ENCODE measurements around the gene C12orf75.
A peak's percentile ranks its signal among the peaks of the same experiment; 100 is the strongest.
"Not testable (repeated sequence)": the region's sequence is repeated elsewhere in the genome, so short reads cannot be mapped to it uniquely, and the experiment has no call there.

C12orf75 gene
- total RNA-seq = 2.8 to 7.7 (median 7.0) reads per million in 3 experiments

- DNase-seq = peak; percentile 82
Measured at GRCh38 chr12:105330283-105330930, at the start of gene C12orf75. Gene C12orf75, plus strand, starts transcription at chr12:105330691. Its CDS starts 201 bp downstream, at chr12:105330892.

GRCh38 chr12:105280966-105281693, 49.4 kb upstream of the C12orf75 start:
- DNase-seq = no peak

GRCh38 chr12:105281694-105282049, 48.8 kb upstream of the C12orf75 start:
- DNase-seq = no peak

- no peak for DNase-seq
Measured at GRCh38 chr12:105285378-105285777, 45.1 kb upstream of the C12orf75 start.

GRCh38 chr12:105287408-105287807, 43.1 kb upstream of the C12orf75 start:
- no peak for DNase-seq

GRCh38 chr12:105288311-105288996, 42.0 kb upstream of the C12orf75 start:
- no peak for DNase-seq

- DNase-seq = no peak
Measured at GRCh38 chr12:105289114-105289904, 41.2 kb upstream of the C12orf75 start.

- DNase-seq = no peak
Measured at GRCh38 chr12:105291531-105291930, 39.0 kb upstream of the C12orf75 start.

GRCh38 chr12:105292705-105293104, 37.8 kb upstream of the C12orf75 start:
- no peak for DNase-seq

- DNase-seq = no peak
Measured at GRCh38 chr12:105293187-105293586, 37.3 kb upstream of the C12orf75 start.

GRCh38 chr12:105294161-105294560, 36.3 kb upstream of the C12orf75 start:
- DNase-seq = no peak

- no peak for DNase-seq
Measured at GRCh38 chr12:105294886-105295479, 35.5 kb upstream of the C12orf75 start.

GRCh38 chr12:105296116-105297089, 34.1 kb upstream of the C12orf75 start:
- DNase-seq = no peak

- no peak for DNase-seq
Measured at GRCh38 chr12:105300883-105301282, 29.6 kb upstream of the C12orf75 start.

- no peak for DNase-seq
Measured at GRCh38 chr12:105301696-105302095, 28.8 kb upstream of the C12orf75 start.

- not testable (repeated sequence) for DNase-seq
Measured at GRCh38 chr12:105302986-105303385, 27.5 kb upstream of the C12orf75 start.

- not testable (repeated sequence) for DNase-seq
Measured at GRCh38 chr12:105304626-105305025, 25.9 kb upstream of the C12orf75 start.

- not testable (repeated sequence) for DNase-seq
Measured at GRCh38 chr12:105307601-105308314, 22.7 kb upstream of the C12orf75 start.

GRCh38 chr12:105308839-105309238, 21.7 kb upstream of the C12orf75 start:
- not testable (repeated sequence) for DNase-seq

GRCh38 chr12:105309384-105309783, 21.1 kb upstream of the C12orf75 start:
- DNase-seq = not testable (repeated sequence)

All from central memory CD4-positive, alpha-beta T cell (primary cell).